ENCODE measurements around the gene ZNF641.
"Not testable (repeated sequence)": the region's sequence is repeated elsewhere in the genome, so short reads cannot be mapped to it uniquely, and the experiment has no call there.

ZNF641 gene

DNA sequence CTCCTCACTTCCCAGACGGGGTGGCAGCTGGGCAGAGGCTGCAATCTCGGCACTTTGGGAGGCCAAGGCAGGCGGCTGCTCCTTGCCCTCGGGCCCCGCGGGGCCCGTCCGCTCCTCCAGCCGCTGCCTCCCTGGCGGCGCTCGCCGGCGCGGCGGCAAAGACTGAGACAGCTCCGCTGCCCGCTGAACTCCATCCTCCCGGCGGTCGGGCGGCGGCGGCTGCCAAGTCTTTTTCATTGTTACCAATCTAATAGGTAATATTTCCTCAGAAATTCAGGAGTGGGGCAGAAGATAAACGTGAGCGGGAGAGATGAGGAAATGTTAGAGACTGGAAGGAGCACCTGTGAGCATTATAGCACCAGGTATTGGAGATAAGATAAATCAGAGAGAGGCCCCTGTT lies 17.0 kb downstream of the ZNF641 start:
- not testable (repeated sequence) for DNase-seq

DNA sequence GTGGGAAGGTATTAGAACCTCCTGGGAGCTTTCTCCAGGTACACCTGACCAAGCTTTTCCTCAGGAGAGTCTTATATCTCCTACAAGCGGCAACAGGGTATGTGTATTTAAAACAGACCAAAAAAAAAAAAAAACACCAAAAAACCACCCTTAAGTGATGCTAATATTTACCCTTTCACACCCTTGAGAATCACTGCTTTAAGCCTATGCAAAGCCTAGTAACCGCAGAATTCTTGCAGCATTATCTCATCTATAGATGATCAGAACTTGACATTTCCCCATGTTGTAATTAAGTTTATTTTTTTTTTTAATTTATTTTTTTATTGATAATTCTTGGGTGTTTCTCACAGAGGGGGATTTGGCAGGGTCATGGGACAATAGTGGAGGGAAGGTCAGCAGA lies 19.3 kb downstream of the ZNF641 start:
- no peak for DNase-seq

DNA sequence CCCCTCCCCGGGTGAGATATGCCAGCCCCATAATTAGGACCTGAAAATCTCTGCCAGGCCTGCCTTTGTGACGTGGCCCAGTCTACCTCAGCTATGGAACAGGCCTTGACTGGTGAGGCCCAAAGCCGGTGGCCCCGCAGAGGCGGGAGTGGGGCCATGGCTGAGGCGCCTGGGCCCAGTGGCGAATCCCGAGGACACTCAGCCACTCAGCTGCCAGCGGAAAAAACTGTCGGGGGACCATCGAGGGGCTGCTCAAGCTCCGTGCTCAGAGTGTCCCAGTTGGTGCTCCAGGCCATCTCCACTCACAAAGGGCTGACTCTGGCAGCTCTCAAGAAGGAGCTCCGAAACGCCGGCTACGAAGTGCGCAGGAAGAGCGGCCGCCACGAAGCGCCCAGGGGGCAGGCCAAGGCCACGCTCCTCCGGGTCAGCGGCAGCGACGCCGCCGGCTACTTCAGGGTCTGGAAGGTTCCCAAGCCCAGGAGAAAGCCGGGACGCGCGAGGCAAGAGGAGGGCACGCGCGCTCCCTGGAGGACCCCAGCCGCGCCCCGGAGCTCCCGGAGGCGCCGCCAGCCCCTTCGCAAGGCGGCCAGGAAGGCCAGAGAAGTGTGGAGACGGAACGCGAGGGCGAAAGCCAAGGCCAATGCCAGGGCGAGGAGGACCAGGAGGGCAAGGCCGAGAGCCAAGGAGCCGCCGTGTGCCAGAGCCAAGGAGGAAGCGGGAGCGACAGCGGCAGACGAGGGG lies 21.4 kb downstream of the ZNF641 start:
- no peak for DNase-seq

DNA sequence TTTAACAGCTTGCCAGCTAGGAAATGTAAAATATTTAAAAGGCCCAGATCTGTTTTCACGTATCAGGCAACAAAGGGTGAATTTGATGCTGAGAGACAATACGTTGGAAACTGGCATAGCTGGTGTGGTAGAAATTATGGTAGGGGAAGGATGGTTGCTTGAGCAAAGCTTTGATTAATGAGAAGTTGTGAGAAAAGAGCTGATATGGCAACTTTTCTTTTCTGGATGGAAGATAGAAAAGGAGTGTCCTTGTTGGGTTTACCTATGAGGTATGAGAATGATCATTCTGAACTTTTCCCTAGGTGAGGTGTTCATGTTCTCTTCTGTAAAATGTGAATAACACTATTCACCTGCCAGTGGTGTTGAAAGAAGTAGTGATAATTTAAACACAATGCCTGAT lies 34.2 kb downstream of the ZNF641 start:
- DNase-seq: no peak

DNA sequence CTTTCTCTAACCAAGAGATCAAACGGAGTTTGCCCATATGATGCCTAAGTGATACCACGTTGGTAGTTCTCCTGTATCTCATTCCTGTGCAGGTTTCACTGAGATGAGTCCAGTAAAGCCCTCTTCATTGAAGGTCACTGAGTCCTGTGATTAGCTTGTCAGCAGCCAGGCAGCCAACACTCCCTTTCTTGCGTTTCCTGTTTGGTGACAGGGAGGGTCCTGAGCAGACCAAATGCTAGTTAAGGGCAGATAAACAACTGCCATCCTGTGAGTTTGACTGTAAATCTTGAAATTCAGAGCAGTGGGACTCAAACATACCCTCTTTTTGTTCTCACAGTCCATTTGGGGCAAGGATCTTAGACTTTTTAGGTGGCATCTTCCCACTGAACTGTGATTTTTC lies 39.4 kb downstream of the ZNF641 start:
- DNase-seq: no peak

DNA sequence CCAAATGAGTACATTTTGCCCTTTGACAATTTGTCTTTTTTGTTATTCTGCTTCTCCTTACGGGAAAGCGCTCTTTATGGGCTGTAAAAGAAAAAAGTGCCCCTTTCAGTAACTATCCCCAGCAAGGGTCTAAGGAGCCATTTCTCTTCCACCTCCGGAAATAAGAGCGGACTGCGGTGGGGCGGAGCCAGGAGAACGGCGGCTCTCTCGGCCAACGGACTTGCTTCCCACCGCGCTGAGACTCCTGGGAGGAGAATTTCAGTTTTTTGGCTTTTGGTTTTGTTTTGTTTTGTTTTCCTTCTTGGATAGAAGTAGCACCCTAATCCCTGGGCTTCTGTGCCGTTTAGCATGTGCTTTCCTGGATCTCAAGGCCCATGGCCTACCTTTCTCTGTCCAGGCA lies 43.5 kb downstream of the ZNF641 start:
- DNase-seq: no peak

DNA sequence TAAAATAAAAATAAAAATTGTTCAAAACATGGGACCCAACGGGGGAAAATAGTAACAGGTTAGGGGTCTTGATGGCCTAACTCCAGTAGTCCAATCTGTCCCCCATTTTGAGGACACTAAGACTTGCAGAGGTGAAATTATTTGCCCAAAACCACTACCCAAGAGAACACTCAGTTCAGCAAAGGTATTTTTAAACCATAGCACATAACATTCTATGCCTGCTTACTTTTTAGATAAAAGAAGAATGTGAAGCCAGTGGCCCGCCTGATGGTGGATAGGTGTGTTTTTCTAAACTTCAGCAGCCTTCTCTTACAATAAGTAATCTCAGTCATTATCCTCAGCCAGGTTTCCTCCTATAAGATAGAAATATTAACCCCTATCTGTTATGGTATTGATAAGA lies 45.5 kb downstream of the ZNF641 start:
- DNase-seq: no peak

DNA sequence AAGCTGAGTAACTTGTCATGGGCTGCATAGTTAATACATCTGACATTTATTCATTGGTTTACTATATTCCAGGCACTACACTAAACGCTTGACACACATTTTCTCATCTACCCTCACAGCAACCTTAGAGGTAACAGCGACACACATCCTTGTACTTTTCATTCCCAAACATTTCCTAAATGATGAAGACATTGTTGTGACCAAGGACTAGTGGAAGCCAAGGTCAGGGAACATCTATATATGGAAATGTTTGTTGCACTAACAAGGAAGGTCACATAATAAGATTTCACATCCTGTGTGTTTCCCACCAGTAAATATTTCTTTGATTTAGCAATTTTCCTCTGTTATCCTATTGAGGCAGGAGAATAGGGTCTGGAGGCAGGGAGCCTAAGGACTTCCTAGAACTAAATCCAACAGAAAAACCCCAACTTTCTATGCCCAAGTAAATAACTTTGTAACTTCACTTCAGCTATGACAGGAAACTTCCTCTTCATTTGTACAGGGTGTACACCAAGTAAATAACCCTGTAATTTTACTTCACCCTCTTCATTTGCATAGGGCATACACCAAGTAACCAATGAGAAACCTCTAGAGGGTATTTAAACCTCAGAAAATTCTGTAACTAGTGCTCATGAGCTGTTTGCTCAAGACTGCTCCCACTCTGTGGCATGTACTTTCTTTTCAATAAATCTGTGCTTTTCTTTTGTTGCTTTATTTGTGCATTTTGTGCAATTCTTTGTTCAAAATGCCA lies 48.4 kb downstream of the ZNF641 start:
- no peak for DNase-seq

DNA sequence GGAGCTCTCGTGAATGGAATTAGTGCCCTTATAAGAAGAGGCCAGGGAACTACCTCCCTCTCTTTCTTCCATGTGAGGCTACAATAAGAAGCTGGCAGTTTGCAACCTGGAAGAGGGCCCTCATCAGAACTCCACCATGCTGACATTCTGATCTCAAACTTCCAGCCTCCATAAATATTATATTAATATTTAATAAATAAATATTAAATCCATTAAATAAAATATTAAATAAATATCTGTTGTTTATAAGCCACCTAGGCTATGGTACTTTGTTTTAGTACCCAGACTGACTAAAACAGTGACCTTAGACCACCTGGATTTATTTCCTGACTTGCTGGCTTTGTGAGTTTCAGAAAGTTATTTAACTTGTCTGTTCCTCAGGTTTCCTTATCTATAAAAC lies 49.9 kb downstream of the ZNF641 start:
- no peak for DNase-seq

DNA sequence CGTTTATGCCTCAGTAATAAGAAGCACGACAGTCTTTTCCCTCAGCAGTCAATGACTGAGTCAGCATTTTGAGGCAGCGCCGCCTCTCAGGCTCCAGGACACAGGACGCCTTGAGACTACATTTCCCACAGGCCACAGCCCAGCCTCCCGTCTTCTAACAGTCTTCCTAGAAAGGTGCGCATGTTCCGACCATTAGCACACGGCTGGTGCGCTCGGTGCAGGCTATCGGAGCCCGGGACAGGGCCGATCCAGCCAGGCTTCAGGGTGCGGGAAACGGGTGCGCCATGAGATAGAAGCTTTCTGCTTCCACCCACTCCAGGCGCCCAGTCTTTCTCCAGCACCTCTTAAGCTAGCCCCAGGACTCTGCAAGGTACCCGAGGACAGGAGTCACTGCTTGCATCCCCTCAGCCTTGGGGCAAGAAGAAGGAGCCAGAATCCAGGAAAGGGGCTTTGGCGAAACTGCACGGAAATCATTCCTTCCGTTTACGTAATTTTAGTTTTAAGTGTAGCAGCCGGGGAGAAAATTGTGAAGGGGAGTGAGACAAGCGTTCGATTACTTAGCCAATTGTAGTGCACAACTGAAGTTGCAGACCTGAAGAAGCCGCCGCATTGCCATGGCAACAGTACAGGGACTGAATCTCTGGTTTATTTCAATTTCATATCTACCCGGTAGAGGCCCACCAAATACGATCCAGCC lies 54.0 kb downstream of the ZNF641 start:
- DNase-seq: no peak

DNA sequence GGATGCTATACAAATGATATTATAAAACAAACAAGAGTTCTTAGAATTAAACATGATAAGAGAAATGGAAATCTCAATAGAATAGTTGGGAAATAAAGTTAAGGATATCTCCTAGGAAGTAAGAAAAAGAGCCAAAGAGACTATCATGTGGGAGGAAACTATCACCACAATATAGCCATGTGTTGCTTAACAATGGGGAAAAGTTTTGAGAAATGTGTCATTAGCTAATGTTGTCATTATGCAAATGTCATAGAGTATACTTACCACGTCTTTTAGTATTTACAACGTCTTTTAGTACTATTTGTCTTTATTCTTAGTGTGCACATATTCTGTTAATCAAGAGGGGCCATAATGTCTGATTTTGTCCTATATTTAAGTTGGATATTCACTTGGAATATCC lies 58.7 kb downstream of the ZNF641 start:
- DNase-seq: no peak

DNA sequence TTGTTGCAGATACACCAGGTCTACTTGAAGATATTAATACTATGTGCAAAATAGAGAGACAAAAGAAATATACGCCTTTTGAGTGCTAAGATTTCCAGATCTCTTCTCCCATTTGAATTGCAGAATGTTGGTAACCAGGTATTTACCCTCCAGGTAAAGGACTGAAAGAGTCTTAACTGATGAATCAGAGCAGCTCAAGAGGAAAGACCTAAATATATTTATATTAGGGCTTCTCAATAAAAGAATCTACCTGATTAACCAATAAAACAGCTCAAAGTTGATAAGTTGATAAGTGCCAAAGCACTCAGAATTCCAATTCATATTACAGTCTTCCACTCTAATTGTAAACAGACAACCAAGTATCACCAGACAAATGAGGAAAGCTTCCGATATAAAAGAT lies 59.2 kb downstream of the ZNF641 start:
- no peak for DNase-seq

DNA sequence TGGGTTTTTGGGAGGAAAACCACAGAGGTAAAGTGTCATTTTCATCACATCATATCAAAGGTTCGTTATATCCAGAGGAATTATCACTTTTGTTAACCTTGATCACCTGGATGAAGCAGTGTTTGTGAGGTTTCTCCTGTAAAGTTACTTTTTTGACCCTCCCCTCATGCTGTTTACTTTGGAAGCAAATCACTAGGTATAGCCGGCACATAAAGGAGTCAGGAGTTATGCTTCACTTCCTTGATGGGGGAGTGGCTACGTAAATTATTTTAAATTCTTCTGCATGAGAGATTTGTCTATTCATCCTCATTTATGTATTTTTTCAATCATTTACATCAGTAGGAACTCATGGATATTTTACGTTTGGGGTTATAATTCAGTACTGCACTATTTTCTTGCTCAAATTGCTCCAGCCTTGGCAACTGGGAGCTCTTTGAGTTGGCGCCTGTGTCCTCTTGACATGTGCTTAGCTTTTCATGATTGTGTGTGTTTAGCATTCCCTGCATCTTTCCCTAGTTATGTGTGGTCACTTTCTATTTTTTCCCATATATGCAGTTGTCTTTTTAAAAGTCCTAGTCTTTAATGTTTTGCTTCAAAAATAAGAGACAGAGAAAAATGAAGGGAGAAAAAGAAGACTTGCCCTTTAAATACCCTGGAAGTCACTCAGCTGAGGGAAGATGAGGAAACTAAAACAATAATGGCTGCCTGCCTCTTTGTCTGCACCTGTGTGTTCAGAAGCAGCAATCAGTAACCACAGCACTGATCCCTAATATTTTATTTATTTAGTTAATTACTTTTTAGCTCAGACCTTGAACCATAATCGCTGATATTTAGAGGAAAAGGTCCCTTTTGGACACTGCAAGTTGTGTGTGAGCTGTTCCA lies 62.1 kb downstream of the ZNF641 start:
- no peak for DNase-seq
